Keratinocyte (primary cell): ENCODE measurements around the gene ENG.

Experiments used
- CTCF ChIP-seq, 3 experiments: IDR thresholded peaks in 1 of 3; conservative IDR thresholded peaks in 1 of 3; optimal IDR thresholded peaks in 1 of 3; 2 replicates in 2 of 3; 3 replicates in 1 of 3; pipeline versions ENCODE3 to v1.5.1; 2011; ENCODE audit warnings: low read length in 3 of 3, mild to moderate bottlenecking in 3 of 3, moderate library complexity in 2 of 3, control low read depth in 1 of 3, inconsistent platforms in 1 of 3; ENCODE audit not compliant: insufficient read depth in 2 of 3; ENCODE audit errors: extremely low read depth in 1 of 3
- EZH2 ChIP-seq: IDR thresholded peaks from one replicate; pipeline ENCODE4 v1.6.1; 2012; ENCODE audit warnings: inconsistent platforms, mild to moderate bottlenecking, low read length, moderate library complexity

DNA sequence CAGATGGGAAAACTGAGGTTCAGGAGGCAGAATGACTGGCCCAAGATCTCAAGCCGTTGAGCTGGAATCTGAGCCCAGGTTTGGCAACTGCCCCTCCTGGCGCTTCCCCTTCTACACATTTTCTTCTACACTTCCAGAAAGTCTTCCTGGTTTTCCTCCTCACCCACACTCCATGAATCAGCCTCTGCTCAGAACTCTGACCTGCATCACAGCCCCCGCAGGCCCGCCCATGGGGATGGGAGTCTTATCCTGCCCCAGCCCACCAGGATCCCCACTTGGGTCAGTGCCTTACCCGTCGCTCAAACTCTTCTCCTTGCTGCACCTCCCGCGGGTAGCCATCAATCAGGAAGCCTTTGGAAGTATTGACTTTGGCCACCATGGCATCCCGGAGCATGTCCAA lies 17.1 kb upstream of the ENG start:
- TF ChIP-seq EZH2 (no peak), CTCF (optimal IDR thresholded peaks at IDR 0.05 in 1 of 3, IDR thresholded peaks at IDR 0.05 in 1 of 3, conservative IDR thresholded peaks at IDR 0.05 in 1 of 3; ENCODE audit: extremely low read depth in 1 of 3, insufficient read depth in 2 of 3, low read length in 3 of 3) (no peak)
